Thymus (tissue), 11 donors: Measurements from ENCODE around the gene PATJ. TPM values are rescaled to one million over a fixed set of nuclear protein-coding genes. Genes with fewer than 3 reads are reported as not detected.
"Not testable (repeated sequence)": the region's sequence is repeated elsewhere in the genome, so short reads cannot be mapped to it uniquely, and the experiment has no call there.

Experiments
- DNase-seq, 9 donors: peaks; one replicate each; pipeline ENCODE4 v3.0.0-alpha.2; 2013; ENCODE audit warnings: low spot score in 9 of 9, low read depth in 6 of 9, missing footprints in 1 of 9
- H3K27ac ChIP-seq, 2 donors: one replicate each; pipeline ENCODE4 v1.5.1; 2013; ENCODE audit warnings: control low read depth in 1 of 2, low read depth in 1 of 2, low read length in 1 of 2, mild to moderate bottlenecking in 1 of 2, moderate library complexity in 1 of 2
- H3K27me3 ChIP-seq, 2 donors: one replicate each; pipeline ENCODE4 v1.5.1; 2013; ENCODE audit warnings: low read length in 1 of 2; ENCODE audit not compliant: control insufficient read depth in 2 of 2, insufficient read depth in 1 of 2
- H3K36me3 ChIP-seq, 2 donors: one replicate each; pipeline ENCODE4 v1.5.1; 2013; ENCODE audit warnings: low read length in 1 of 2, mild to moderate bottlenecking in 1 of 2, moderate library complexity in 1 of 2; ENCODE audit not compliant: control insufficient read depth in 2 of 2, insufficient read depth in 2 of 2
- H3K4me1 ChIP-seq, 2 donors: one replicate each; pipeline ENCODE4 v1.5.1; 2013; ENCODE audit warnings: low read length in 2 of 2; ENCODE audit not compliant: control insufficient read depth in 2 of 2, insufficient read depth in 2 of 2
- H3K4me3 ChIP-seq, 2 donors: one replicate each; pipeline ENCODE4 v1.5.1; 2013; ENCODE audit warnings: low read length in 2 of 2, control low read depth in 1 of 2, mild to moderate bottlenecking in 1 of 2
- H3K9me3 ChIP-seq, 2 donors: one replicate each; pipeline ENCODE4 v1.5.1; 2013; ENCODE audit warnings: low read length in 1 of 2, mild to moderate bottlenecking in 1 of 2; ENCODE audit not compliant: control insufficient read depth in 2 of 2, insufficient read depth in 1 of 2
- WGBS: extraction: QIAGEN DNeasy Blood & Tissue Kit; methylation state at CpG from one replicate; pipeline ENCODE4 v1.1.7; 2013; 5-methylcytosine and 5-hydroxymethylcytosine counted together
- polyA plus RNA-seq: library from polyadenylated mRNA; stranded (reverse); fragments of 200-250 nt; gene quantifications from one replicate; pipeline ENCODE4 v1.2.3, GENCODE V29; 2013
- total RNA-seq: library from RNA; stranded (reverse); fragments of 120-200 nt; gene quantifications from one replicate; pipeline ENCODE4 v1.2.4, GENCODE V29; 2013
- donor health status: healthy.

Gene PATJ
- total and polyA plus RNA-seq, 2 donors: 8.6 to 12.4 TPM

DNA sequence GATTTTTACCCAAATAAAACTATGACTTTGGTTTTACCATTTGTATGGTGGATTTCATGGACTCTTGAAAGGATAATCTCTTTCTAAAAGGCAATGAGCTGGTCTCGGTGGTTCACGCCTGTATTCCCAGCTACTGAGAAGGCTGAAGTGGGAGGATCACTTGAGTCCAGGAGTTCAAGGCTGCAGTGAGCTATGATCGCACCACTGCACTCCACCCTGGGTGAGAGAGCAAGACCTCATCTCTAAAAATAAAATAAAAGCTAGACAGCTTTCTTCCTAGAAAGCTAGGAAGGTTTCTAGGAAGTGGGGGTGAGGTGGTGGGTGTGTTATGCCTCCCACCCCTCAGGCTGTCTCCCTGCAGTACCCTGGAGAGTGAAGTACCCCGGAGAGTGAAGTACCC lies 398.4 kb downstream of the PATJ start:
- Histone ChIP-seq H3K36me3 (no peaks in the 10 kb centered on the region), H3K27ac (no peak overlapping the region), H3K4me3 (no peak overlapping the region), H3K4me1 (no peaks in the 10 kb centered on the region), H3K27me3 (no peaks in the 10 kb centered on the region), H3K9me3 (no peaks in the 10 kb centered on the region)
- WGBS: 97% methylated on average over 4 of the region's 4 CpGs
- no peak for DNase-seq

- Histone ChIP-seq H3K4me1 (no peaks in the 10 kb centered on the region), H3K36me3 (no peaks in the 10 kb centered on the region), H3K27ac (no peak overlapping the region), H3K4me3 (no peak overlapping the region), H3K9me3 (no peaks in the 10 kb centered on the region), H3K27me3 (no peaks in the 10 kb centered on the region)
- DNase-seq: no peak
- 76% methylated on average over 5 of the region's 5 CpGs for WGBS
Measured at GRCh38 chr1:62142496-62142895, 400.2 kb downstream of the PATJ start.

GRCh38 chr1:62144238-62144831 lies 402.1 kb downstream of the PATJ start:
- Histone ChIP-seq H3K27me3 (no peaks in the 10 kb centered on the region), H3K4me3 (no peak overlapping the region), H3K9me3 (no peaks in the 10 kb centered on the region), H3K4me1 (no peaks in the 10 kb centered on the region), H3K36me3 (no peaks in the 10 kb centered on the region), H3K27ac (no peak overlapping the region)
- 1% methylated on average over 1 of the region's 1 CpG for WGBS
- peak; percentile 5 to 64 (median 28) for DNase-seq

- Histone ChIP-seq H3K4me3 (no peak overlapping the region), H3K9me3 (no peaks in the 10 kb centered on the region), H3K27ac (no peak overlapping the region), H3K27me3 (no peaks in the 10 kb centered on the region), H3K4me1 (no peaks in the 10 kb centered on the region), H3K36me3 (no peaks in the 10 kb centered on the region)
- DNase-seq: no peak
- 90% methylated on average over 6 of the region's 6 CpGs for WGBS
Measured at GRCh38 chr1:62159940-62160348, 417.7 kb downstream of the PATJ start.

- Histone ChIP-seq H3K9me3 (no peaks in the 10 kb centered on the region), H3K27me3 (no peaks in the 10 kb centered on the region), H3K4me3 (no peak overlapping the region), H3K27ac (no peak overlapping the region), H3K36me3 (no peaks in the 10 kb centered on the region), H3K4me1 (no peaks in the 10 kb centered on the region)
- no peak for DNase-seq
- WGBS: 96% methylated on average over 1 of the region's 1 CpG
Measured at GRCh38 chr1:62161711-62162110, 419.4 kb downstream of the PATJ start.

- not testable (repeated sequence) for H3K36me3 ChIP-seq, H3K27ac ChIP-seq, DNase-seq, H3K27me3 ChIP-seq, H3K4me3 ChIP-seq, H3K9me3 ChIP-seq, H3K4me1 ChIP-seq
- 94% methylated on average over 10 of the region's 10 CpGs for WGBS
Measured at GRCh38 chr1:62170380-62170779, 428.1 kb downstream of the PATJ start.

- WGBS: 56% methylated on average over 9 of the region's 9 CpGs
- H3K4me1 ChIP-seq: no peaks in the 10 kb centered on the region
- no peak overlapping the region for H3K4me3 ChIP-seq
- no peaks in the 10 kb centered on the region for H3K36me3 ChIP-seq
- H3K27me3 ChIP-seq: no peaks in the 10 kb centered on the region
- no peaks in the 10 kb centered on the region for H3K9me3 ChIP-seq
- DNase-seq: peak; percentile 13 to 71 (median 44)
- no peak overlapping the region for H3K27ac ChIP-seq
Measured at GRCh38 chr1:62175568-62176179, 433.4 kb downstream of the PATJ start.

GRCh38 chr1:62176597-62177312 lies 434.5 kb downstream of the PATJ start:
- no peak for DNase-seq
- 92% methylated on average over 14 of the region's 14 CpGs for WGBS
- no peaks in the 10 kb centered on the region for H3K9me3 ChIP-seq
- no peaks in the 10 kb centered on the region for H3K27me3 ChIP-seq
- no peaks in the 10 kb centered on the region for H3K36me3 ChIP-seq
- no peak overlapping the region for H3K27ac ChIP-seq
- H3K4me3 ChIP-seq: no peak overlapping the region
- no peaks in the 10 kb centered on the region for H3K4me1 ChIP-seq

GRCh38 chr1:62177621-62178020 lies 435.3 kb downstream of the PATJ start:
- Histone ChIP-seq H3K4me1 (no peaks in the 10 kb centered on the region), H3K27me3 (no peaks in the 10 kb centered on the region), H3K4me3 (no peak overlapping the region), H3K9me3 (no peaks in the 10 kb centered on the region), H3K27ac (no peak overlapping the region), H3K36me3 (no peaks in the 10 kb centered on the region)
- WGBS: 91% methylated on average over 1 of the region's 1 CpG
- DNase-seq: no peak
